Ascending aorta (tissue), 2 donors: Measurements from ENCODE around the gene CAVIN4. TPM values are rescaled to one million over a fixed set of nuclear protein-coding genes. Genes with fewer than 3 reads are reported as not detected.

Experiments
- DNase-seq, 2 donors: peaks; one replicate each; pipeline ENCODE4 v3.0.0-alpha.2; 2019; ENCODE audit warnings: low spot score in 2 of 2
- H3K27ac ChIP-seq, 2 donors: fragments of 200-600 bp; sonication (generic); one replicate each; pipeline ENCODE4 v1.5.1; 2016 to 2017; ENCODE audit warnings: mild to moderate bottlenecking in 1 of 2
- H3K27me3 ChIP-seq: fragments of 200-600 bp; sonication (generic); one replicate; pipeline ENCODE4 v1.5.1; 2017
- H3K36me3 ChIP-seq, 2 donors: fragments of 200-600 bp; sonication (generic); one replicate each; pipeline ENCODE4 v1.5.1; 2016
- H3K4me1 ChIP-seq, 2 donors: fragments of 200-600 bp; sonication (generic); one replicate each; pipeline ENCODE4 v1.5.1; 2016 to 2017; ENCODE audit warnings: mild to moderate bottlenecking in 1 of 2
- H3K4me3 ChIP-seq, 2 donors: fragments of 200-600 bp; sonication (generic); one replicate each; pipeline ENCODE4 v1.5.1; 2016 to 2017; ENCODE audit warnings: mild to moderate bottlenecking in 1 of 2
- H3K9me3 ChIP-seq, 2 donors: fragments of 200-600 bp; sonication (generic); one replicate each; pipeline ENCODE4 v1.5.1; 2016
- CTCF ChIP-seq, 3 experiments: fragments of 200-600 bp in 2 of 3; fragments of 450-650 bp in 1 of 3; sonication (generic) in 2 of 3; IDR thresholded peaks; one replicate each; pipeline ENCODE4 v1.5.1; 2016 to 2019; ENCODE audit warnings: antibody characterized with exemption in 3 of 3, mild to moderate bottlenecking in 1 of 3, moderate library complexity in 1 of 3
- intact Hi-C: fragments of 100-400 bp; cut with DNase I; formaldehyde crosslinking; loops from one replicate; pipeline ENCODE4 v1.15.1; 2023
- total RNA-seq: library from RNA; depleted of rRNA; stranded (reverse); fragments of >200 nt; gene quantifications from one replicate; pipeline ENCODE4 v1.1.0, GENCODE V29; 2016

The CAVIN4 gene
- total RNA-seq, 1 donor from 2014 or later, result not detected

GRCh38 chr9:100597236-100597635 is 19.4 kb downstream of the CAVIN4 start:
- intact Hi-C loops, result loop anchor here (5.0 to 10.0 kb wide), 6 partner anchors 160 to 690 kb away; partner anchors contain the start of genes ERP44, INVS, STX17 and TEX10
- H3K4me3 ChIP-seq, result no peak overlapping the region

GRCh38 chr9:100598641-100599145 is 20.8 kb downstream of the CAVIN4 start:
- Histone ChIP-seq H3K9me3 (no peaks in the 10 kb centered on the region), H3K4me1 (peaks cover 0 to 5% of the 10 kb centered on the region in 2 donors), H3K4me3 (peak overlapping the region; percentile 47 to 63), H3K27ac (no peak overlapping the region), H3K27me3 (no peaks in the 10 kb centered on the region), H3K36me3 (no peaks in the 10 kb centered on the region)
- intact Hi-C loops, result loop anchor here (5.0 to 10.0 kb wide), 6 partner anchors 161 to 691 kb away; partner anchors contain the start of genes ERP44, INVS, STX17 and TEX10
- no peak for TF ChIP-seq CTCF (IDR thresholded peaks at IDR 0.05)
- DNase-seq, result peak in 1 of 2 donors; percentile 88

More at GRCh38 chr9:100597236-100597635, 19.4 kb downstream of the CAVIN4 start:
- no peaks in the 10 kb centered on the region for H3K36me3 ChIP-seq
- TF ChIP-seq CTCF (IDR thresholded peaks at IDR 0.05), result no peak
- no peak for DNase-seq
- H3K27ac ChIP-seq, result no peak overlapping the region
- peaks cover 0 to 5% of the 10 kb centered on the region in 2 donors for H3K4me1 ChIP-seq
- no peaks in the 10 kb centered on the region for H3K27me3 ChIP-seq
- H3K9me3 ChIP-seq, result no peaks in the 10 kb centered on the region

- no peak for TF ChIP-seq CTCF (IDR thresholded peaks at IDR 0.05)
- no peaks in the 10 kb centered on the region for H3K36me3 ChIP-seq
- H3K9me3 ChIP-seq, result no peaks in the 10 kb centered on the region
- H3K27ac ChIP-seq, result no peak overlapping the region
- no peak for DNase-seq
- no peak overlapping the region for H3K4me3 ChIP-seq
- H3K4me1 ChIP-seq, result peaks cover 0 to 5% of the 10 kb centered on the region in 2 donors
- intact Hi-C loops, result loop anchor here (5.0 kb wide), 1 partner anchor 712 kb away; no protein-coding TSS in a partner anchor
- no peaks in the 10 kb centered on the region for H3K27me3 ChIP-seq
Observed at GRCh38 chr9:100600521-100601079, 22.7 kb downstream of the CAVIN4 start.

- no peaks in the 10 kb centered on the region for H3K9me3 ChIP-seq
- no peak for DNase-seq
- no peak overlapping the region for H3K4me3 ChIP-seq
- intact Hi-C loops, result loop anchor here (5.0 kb wide), 1 partner anchor 711 kb away; no protein-coding TSS in a partner anchor
- H3K27ac ChIP-seq, result no peak overlapping the region
- peaks cover 0 to 5% of the 10 kb centered on the region in 2 donors for H3K4me1 ChIP-seq
- H3K36me3 ChIP-seq, result no peaks in the 10 kb centered on the region
- peak in 2 of 3 experiments; percentile 19 to 33 for TF ChIP-seq CTCF (IDR thresholded peaks at IDR 0.05)
- H3K27me3 ChIP-seq, result no peaks in the 10 kb centered on the region
Observed at GRCh38 chr9:100601216-100601615, 23.3 kb downstream of the CAVIN4 start.

- intact Hi-C loops, result loop anchor here (5.0 kb wide), 1 partner anchor 710 kb away; no protein-coding TSS in a partner anchor
- TF ChIP-seq CTCF (IDR thresholded peaks at IDR 0.05), result peak in 2 of 3 experiments; percentile 21 to 57
- DNase-seq, result no peak
- no peak overlapping the region for H3K4me3 ChIP-seq
- no peaks in the 10 kb centered on the region for H3K9me3 ChIP-seq
- peaks cover 0 to 5% of the 10 kb centered on the region in 2 donors for H3K4me1 ChIP-seq
- no peak overlapping the region for H3K27ac ChIP-seq
- H3K36me3 ChIP-seq, result no peaks in the 10 kb centered on the region
- no peaks in the 10 kb centered on the region for H3K27me3 ChIP-seq
Observed at GRCh38 chr9:100602342-100602801, 24.5 kb downstream of the CAVIN4 start.
